ENCODE data around the gene SMPD3. TPM values are rescaled to one million over a fixed set of nuclear protein-coding genes. Genes with fewer than 3 reads are reported as not detected.

The SMPD3 gene
- total RNA-seq, 1 donor from 2014 or later = 85.4 TPM

DNA sequence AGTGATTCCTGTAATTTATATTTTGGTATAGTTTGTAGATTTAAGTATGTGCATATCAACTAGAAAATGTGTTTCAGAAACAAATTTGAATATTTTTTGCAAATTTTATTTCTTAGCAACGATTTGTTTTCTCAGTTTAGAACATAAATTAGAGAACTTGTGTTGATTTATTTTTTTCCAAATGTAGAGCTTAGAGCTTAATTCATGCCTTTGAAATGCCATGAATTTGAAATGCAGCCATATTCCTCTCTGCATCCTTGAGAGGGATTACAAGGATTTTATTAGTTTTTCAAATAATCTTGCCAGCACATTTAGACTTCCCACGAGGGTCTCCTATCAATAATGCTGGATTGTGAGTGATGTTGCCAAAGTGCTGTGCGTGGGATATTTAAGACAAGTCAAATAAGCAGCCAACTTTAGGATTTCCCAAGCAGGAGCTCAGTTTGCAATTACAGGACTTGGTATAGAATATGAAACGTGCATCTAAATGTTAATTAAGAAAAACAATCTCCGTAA is 6.7 kb upstream of the SMPD3 start:
- H3K9me3 Mint-ChIP-seq (ENCODE audit: unreplicated experiment) = peaks cover 3% of the 10 kb centered on the region
- no peaks in the 10 kb centered on the region for H3K36me3 Mint-ChIP-seq (ENCODE audit: unreplicated experiment)
- no peak for DNase-seq
- no peak overlapping the region for H3K4me3 Mint-ChIP-seq (ENCODE audit: unreplicated experiment)
- H3K27ac Mint-ChIP-seq (ENCODE audit: unreplicated experiment) = no peak overlapping the region
- peaks cover 10% of the 10 kb centered on the region for H3K4me1 Mint-ChIP-seq (ENCODE audit: low read depth, unreplicated experiment)
- TF ChIP-seq, protein P1, sequence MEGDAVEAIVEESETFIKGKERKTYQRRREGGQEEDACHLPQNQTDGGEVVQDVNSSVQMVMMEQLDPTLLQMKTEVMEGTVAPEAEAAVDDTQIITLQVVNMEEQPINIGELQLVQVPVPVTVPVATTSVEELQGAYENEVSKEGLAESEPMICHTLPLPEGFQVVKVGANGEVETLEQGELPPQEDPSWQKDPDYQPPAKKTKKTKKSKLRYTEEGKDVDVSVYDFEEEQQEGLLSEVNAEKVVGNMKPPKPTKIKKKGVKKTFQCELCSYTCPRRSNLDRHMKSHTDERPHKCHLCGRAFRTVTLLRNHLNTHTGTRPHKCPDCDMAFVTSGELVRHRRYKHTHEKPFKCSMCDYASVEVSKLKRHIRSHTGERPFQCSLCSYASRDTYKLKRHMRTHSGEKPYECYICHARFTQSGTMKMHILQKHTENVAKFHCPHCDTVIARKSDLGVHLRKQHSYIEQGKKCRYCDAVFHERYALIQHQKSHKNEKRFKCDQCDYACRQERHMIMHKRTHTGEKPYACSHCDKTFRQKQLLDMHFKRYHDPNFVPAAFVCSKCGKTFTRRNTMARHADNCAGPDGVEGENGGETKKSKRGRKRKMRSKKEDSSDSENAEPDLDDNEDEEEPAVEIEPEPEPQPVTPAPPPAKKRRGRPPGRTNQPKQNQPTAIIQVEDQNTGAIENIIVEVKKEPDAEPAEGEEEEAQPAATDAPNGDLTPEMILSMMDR (IDR thresholded peaks at IDR 0.05; ENCODE audit: partially characterized antibody, unreplicated experiment) = no peak
- peaks cover 6% of the 10 kb centered on the region for H3K27me3 Mint-ChIP-seq (ENCODE audit: unreplicated experiment)

- peaks cover 1% of the 10 kb centered on the region for H3K9me3 Mint-ChIP-seq (ENCODE audit: unreplicated experiment)
- TF ChIP-seq, protein P1 (IDR thresholded peaks at IDR 0.05; ENCODE audit: partially characterized antibody, unreplicated experiment) = no peak
Measured at GRCh38 chr16:68453816-68454215, 5.5 kb upstream of the SMPD3 start.

GRCh38 chr16:68452176-68452575 is 3.9 kb upstream of the SMPD3 start:
- Mint-ChIP-seq H3K36me3 (ENCODE audit: unreplicated experiment) (no peaks in the 10 kb centered on the region), H3K27me3 (ENCODE audit: unreplicated experiment) (peaks cover 6% of the 10 kb centered on the region), H3K9me3 (ENCODE audit: unreplicated experiment) (peaks cover 1% of the 10 kb centered on the region), H3K4me1 (ENCODE audit: low read depth, unreplicated experiment) (peaks cover 15% of the 10 kb centered on the region), H3K4me3 (ENCODE audit: unreplicated experiment) (no peak overlapping the region), H3K27ac (ENCODE audit: unreplicated experiment) (no peak overlapping the region)
- DNase-seq = no peak
- TF ChIP-seq, protein P1 (IDR thresholded peaks at IDR 0.05; ENCODE audit: partially characterized antibody, unreplicated experiment) = no peak

More at GRCh38 chr16:68453816-68454215, 5.5 kb upstream of the SMPD3 start:
- no peak for DNase-seq
- Mint-ChIP-seq H3K4me1 (ENCODE audit: low read depth, unreplicated experiment) (peaks cover 15% of the 10 kb centered on the region), H3K36me3 (ENCODE audit: unreplicated experiment) (no peaks in the 10 kb centered on the region), H3K27me3 (ENCODE audit: unreplicated experiment) (peaks cover 6% of the 10 kb centered on the region), H3K4me3 (ENCODE audit: unreplicated experiment) (no peak overlapping the region), H3K27ac (ENCODE audit: unreplicated experiment) (no peak overlapping the region)

DNA sequence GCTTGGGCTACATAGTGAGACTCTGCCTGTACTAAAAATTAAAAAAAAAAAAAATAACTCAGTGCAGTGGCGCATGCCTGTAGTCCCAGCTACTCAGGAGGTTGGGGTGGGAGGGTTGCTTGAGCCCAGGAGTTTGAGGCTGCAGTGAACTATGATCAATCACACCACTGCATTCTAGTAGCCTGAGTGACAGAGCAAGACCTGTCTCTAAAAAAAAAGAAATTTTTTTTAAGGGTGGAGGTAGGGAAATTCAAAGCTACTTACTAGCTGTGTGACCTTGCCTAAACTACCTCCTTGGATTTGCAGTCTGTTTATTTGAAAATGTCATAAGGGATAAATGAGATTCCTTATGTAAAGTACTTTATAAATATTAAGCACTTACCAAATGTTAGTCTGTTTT is 3.4 kb upstream of the SMPD3 start:
- Mint-ChIP-seq H3K36me3 (ENCODE audit: unreplicated experiment) (no peaks in the 10 kb centered on the region), H3K4me3 (ENCODE audit: unreplicated experiment) (no peak overlapping the region), H3K4me1 (ENCODE audit: low read depth, unreplicated experiment) (peaks cover 15% of the 10 kb centered on the region), H3K27ac (ENCODE audit: unreplicated experiment) (no peak overlapping the region), H3K9me3 (ENCODE audit: unreplicated experiment) (peaks cover 1% of the 10 kb centered on the region), H3K27me3 (ENCODE audit: unreplicated experiment) (peaks cover 6% of the 10 kb centered on the region)
- DNase-seq = no peak
- TF ChIP-seq, protein P1 (IDR thresholded peaks at IDR 0.05; ENCODE audit: partially characterized antibody, unreplicated experiment) = no peak

DNA sequence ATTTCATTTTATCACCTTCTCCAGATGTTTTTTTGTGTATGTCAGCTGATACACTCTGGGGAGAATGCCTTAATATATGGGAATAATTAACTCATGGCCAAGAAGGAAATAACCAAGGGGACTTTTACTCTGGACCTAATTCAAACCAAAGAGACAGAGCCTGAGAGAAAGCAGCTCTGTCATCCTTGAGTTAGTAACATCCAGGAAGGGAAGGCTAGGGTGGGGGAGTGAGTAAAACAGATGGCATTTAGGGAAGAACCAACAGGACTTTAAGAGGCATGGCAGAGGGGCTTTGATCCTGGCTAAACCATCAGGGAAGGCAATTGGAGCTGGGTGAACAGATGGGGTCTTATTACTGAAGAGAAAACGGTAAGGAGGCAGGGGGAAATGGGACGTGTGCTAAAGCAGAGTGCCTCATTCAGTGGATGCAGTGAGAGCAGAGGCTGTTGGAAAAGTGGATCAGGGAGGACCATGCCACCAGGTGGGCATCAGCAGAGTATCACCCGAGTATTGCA is 2.5 kb upstream of the SMPD3 start:
- H3K36me3 Mint-ChIP-seq (ENCODE audit: unreplicated experiment) = no peaks in the 10 kb centered on the region

More for the DNA sequence above, 2.5 kb upstream of the SMPD3 start:
- Mint-ChIP-seq H3K27ac (ENCODE audit: unreplicated experiment) (peak overlapping the region; percentile 77), H3K4me1 (ENCODE audit: low read depth, unreplicated experiment) (peaks cover 20% of the 10 kb centered on the region), H3K9me3 (ENCODE audit: unreplicated experiment) (peaks cover 4% of the 10 kb centered on the region), H3K27me3 (ENCODE audit: unreplicated experiment) (peaks cover 6% of the 10 kb centered on the region), H3K4me3 (ENCODE audit: unreplicated experiment) (peak overlapping the region; percentile 60)
- TF ChIP-seq, protein P1 (IDR thresholded peaks at IDR 0.05; ENCODE audit: partially characterized antibody, unreplicated experiment) = no peak
- DNase-seq = no peak

Measured in glutamatergic neuron (in vitro differentiated cells).